Keratinocyte (primary cell): Measurements from ENCODE around the gene KRTAP4-3. TPM values are rescaled to one million over a fixed set of nuclear protein-coding genes. Genes with fewer than 3 reads are reported as not detected.
"Not testable (repeated sequence)": the region's sequence is repeated elsewhere in the genome, so short reads cannot be mapped to it uniquely, and the experiment has no call there.

Source experiments
- DNase-seq: peaks from one replicate; pipeline ENCODE4 v3.0.0-alpha.2; 2011; ENCODE audit warnings: low read depth, missing footprints, low spot score
- FAIRE-seq: peaks from 2 replicates; lab custom pipeline; 2011; peaks lifted over from hg19 to GRCh38; lab: Jason Lieb, UNC
- H2AFZ ChIP-seq: 2 replicates; pipeline ENCODE4 v1.6.0; 2012; ENCODE audit warnings: low read length, control low read depth, inconsistent platforms; ENCODE audit not compliant: control insufficient read depth
- H3K27ac ChIP-seq: 2 replicates; pipeline ENCODE4 v1.5.1; 2011; ENCODE audit warnings: low read length; ENCODE audit not compliant: control insufficient read depth, insufficient read depth
- H3K27me3 ChIP-seq: 3 replicates; pipeline ENCODE4 v1.6.0; 2011; ENCODE audit warnings: low read length; ENCODE audit not compliant: control insufficient read depth, insufficient read depth; ENCODE audit errors: extremely low read depth
- H3K36me3 ChIP-seq, 2 experiments: 2 replicates in 1 of 2; 3 replicates in 1 of 2; pipeline ENCODE4 v1.5.1; 2011; ENCODE audit warnings: low read length in 2 of 2, mild to moderate bottlenecking in 1 of 2; ENCODE audit not compliant: control insufficient read depth in 2 of 2, insufficient read depth in 2 of 2; ENCODE audit errors: extremely low read depth in 1 of 2
- H3K4me1 ChIP-seq: 3 replicates; pipeline ENCODE4 v1.5.1; 2011; ENCODE audit warnings: low read length; ENCODE audit not compliant: control insufficient read depth, insufficient read depth; ENCODE audit errors: extremely low read depth
- H3K4me2 ChIP-seq: 3 replicates; pipeline ENCODE4 v1.6.0; 2011; ENCODE audit warnings: low read depth, low read length; ENCODE audit not compliant: control insufficient read depth, insufficient read depth; ENCODE audit errors: extremely low read depth
- H3K4me3 ChIP-seq, 3 experiments: fragments of 200-600 bp in 1 of 3; sonication (generic) in 1 of 3; 2 replicates in 2 of 3; 3 replicates in 1 of 3; pipeline ENCODE4 v1.5.1; 2011 to 2016; ENCODE audit warnings: low read length in 3 of 3, mild to moderate bottlenecking in 3 of 3, control low read depth in 2 of 3, inconsistent platforms in 1 of 3, low read depth in 1 of 3, mixed read lengths in 1 of 3, mixed run types in 1 of 3, moderate library complexity in 1 of 3; ENCODE audit not compliant: control insufficient read depth in 2 of 3, insufficient read depth in 2 of 3; ENCODE audit errors: extremely low read depth in 1 of 3
- H3K79me2 ChIP-seq: 2 replicates; pipeline ENCODE4 v1.6.0; 2012; ENCODE audit warnings: low read length; ENCODE audit not compliant: control insufficient read depth, insufficient read depth
- H3K9ac ChIP-seq: 3 replicates; pipeline ENCODE4 v1.6.0; 2011; ENCODE audit warnings: low read length; ENCODE audit not compliant: control insufficient read depth, insufficient read depth; ENCODE audit errors: extremely low read depth
- H3K9me1 ChIP-seq: 3 replicates; pipeline ENCODE4 v1.6.0; 2011; ENCODE audit warnings: low read length; ENCODE audit not compliant: control insufficient read depth, insufficient read depth; ENCODE audit errors: extremely low read depth
- H3K9me3 ChIP-seq: 2 replicates; pipeline ENCODE4 v1.5.1; 2012; ENCODE audit warnings: low read depth, low read length; ENCODE audit not compliant: control insufficient read depth
- H4K20me1 ChIP-seq: 3 replicates; pipeline ENCODE4 v1.6.0; 2011; ENCODE audit warnings: low read length; ENCODE audit not compliant: control insufficient read depth, insufficient read depth; ENCODE audit errors: extremely low read depth
- EZH2 ChIP-seq: IDR thresholded peaks from one replicate; pipeline ENCODE4 v1.6.1; 2012; ENCODE audit warnings: inconsistent platforms, mild to moderate bottlenecking, low read length, moderate library complexity
- dilution Hi-C: fragments of 300-500 bp; cut with MboI; formaldehyde crosslinking; loops from one replicate; pipeline ENCODE4 v1.7.0; 2020; ENCODE audit warnings: low sequenced_read_pairs; ENCODE audit not compliant: extremely low pct_ligation_motif_present
- polyA plus RNA-seq, 5 experiments: library from polyadenylated mRNA; depleted of rRNA in 3 of 5; stranded (reverse) in 3 of 5; stranded (forward) in 1 of 5; unstranded in 1 of 5; fragments of >200 nt; gene quantifications; 1 replicate in 1 of 5; 2 replicates in 3 of 5; 3 replicates in 1 of 5; pipeline versions ENCODE4 v1.2.1 to v1.2.3, GENCODE V29; 2011 to 2012; ENCODE audit warnings: missing spikeins in 2 of 5, low read depth in 1 of 5, low replicate concordance in 1 of 5
- TF ChIP-seq, protein P1 (sequence below), 3 experiments: IDR thresholded peaks in 1 of 3; conservative IDR thresholded peaks in 1 of 3; optimal IDR thresholded peaks in 1 of 3; 2 replicates in 2 of 3; 3 replicates in 1 of 3; pipeline versions ENCODE3 to v1.5.1; 2011; ENCODE audit warnings: low read length in 3 of 3, mild to moderate bottlenecking in 3 of 3, moderate library complexity in 2 of 3, control low read depth in 1 of 3, inconsistent platforms in 1 of 3; ENCODE audit not compliant: insufficient read depth in 2 of 3; ENCODE audit errors: extremely low read depth in 1 of 3

The KRTAP4-3 gene
- polyA plus RNA-seq, 1 donor (not counting 4 experiments of a cell fraction or from before 2014, with no cell fraction given), result not detected

DNA sequence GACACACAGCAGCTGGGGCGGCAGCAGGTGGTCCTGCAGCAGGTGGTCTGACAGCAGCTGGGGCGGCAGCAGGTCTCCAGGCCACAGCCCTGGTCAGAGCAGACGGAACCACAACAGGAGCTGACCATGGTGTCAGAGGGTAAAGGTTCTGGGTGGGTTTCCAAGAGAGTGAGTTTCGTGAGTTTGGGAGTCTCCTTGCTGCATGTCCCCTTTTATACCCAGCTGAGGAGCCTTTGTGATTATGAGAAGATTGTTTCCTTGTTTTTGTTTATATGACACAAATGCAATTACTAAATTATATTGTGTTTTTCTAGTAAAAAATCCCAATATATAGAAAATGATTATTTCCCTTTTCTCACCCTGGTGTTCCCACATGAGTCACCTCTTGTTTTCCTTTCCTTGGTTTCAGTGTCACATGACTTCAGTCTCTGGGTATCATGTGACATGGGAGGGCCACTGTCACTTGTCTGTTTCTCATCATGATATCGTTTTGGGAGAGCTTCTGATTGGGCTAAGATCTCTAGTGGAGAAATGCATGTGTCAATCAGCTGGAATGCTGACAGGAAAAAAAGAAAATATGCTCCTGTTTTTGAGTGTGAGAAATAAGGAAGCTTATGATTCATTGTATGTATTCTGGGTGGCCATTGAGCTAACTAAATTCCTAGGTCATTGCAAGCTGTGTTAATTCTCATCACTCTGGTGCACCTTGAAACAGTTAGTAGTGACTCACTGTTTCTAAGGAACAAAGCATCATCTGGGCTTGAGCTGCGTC lies 27.5 kb downstream of the KRTAP4-3 start, which contains the start of gene KRTAP4-6:
TSS of gene KRTAP4-6 (minus strand) at position 185 of the 772 bp plus-strand sequence. CDS start at position 128, 57 bp downstream.
- no peaks in the 10 kb centered on the region for H3K9me1 ChIP-seq
- FAIRE-seq (peak; percentile 97), DNase-seq (peak; percentile 91)
- H3K4me2 ChIP-seq, result peak within 1 kb of the TSS; percentile 11
- no peaks in the 10 kb centered on the region for H4K20me1 ChIP-seq
- no peaks in the 10 kb centered on the region for H3K36me3 ChIP-seq
- H3K79me2 ChIP-seq, result no peaks in the 10 kb centered on the region
- peaks cover 8% of the 10 kb centered on the region for H3K9me3 ChIP-seq
- H3K4me1 ChIP-seq, result peaks cover 8% of the 10 kb centered on the region
- no peak within 1 kb of the TSS for H2AFZ ChIP-seq
- no peaks in the 10 kb centered on the region for H3K27me3 ChIP-seq
- TF ChIP-seq, protein P1, sequence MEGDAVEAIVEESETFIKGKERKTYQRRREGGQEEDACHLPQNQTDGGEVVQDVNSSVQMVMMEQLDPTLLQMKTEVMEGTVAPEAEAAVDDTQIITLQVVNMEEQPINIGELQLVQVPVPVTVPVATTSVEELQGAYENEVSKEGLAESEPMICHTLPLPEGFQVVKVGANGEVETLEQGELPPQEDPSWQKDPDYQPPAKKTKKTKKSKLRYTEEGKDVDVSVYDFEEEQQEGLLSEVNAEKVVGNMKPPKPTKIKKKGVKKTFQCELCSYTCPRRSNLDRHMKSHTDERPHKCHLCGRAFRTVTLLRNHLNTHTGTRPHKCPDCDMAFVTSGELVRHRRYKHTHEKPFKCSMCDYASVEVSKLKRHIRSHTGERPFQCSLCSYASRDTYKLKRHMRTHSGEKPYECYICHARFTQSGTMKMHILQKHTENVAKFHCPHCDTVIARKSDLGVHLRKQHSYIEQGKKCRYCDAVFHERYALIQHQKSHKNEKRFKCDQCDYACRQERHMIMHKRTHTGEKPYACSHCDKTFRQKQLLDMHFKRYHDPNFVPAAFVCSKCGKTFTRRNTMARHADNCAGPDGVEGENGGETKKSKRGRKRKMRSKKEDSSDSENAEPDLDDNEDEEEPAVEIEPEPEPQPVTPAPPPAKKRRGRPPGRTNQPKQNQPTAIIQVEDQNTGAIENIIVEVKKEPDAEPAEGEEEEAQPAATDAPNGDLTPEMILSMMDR (optimal IDR thresholded peaks at IDR 0.05 in 1 of 3, IDR thresholded peaks at IDR 0.05 in 1 of 3, conservative IDR thresholded peaks at IDR 0.05 in 1 of 3; ENCODE audit: extremely low read depth in 1 of 3, insufficient read depth in 2 of 3, low read length in 3 of 3), result no peak
- TF ChIP-seq EZH2, result no peak
- dilution Hi-C loops, result no loop called here
- no peak within 1 kb of the TSS for H3K4me3 ChIP-seq
- H3K9ac ChIP-seq, result no peak within 1 kb of the TSS
- H3K27ac ChIP-seq, result peak within 1 kb of the TSS; percentile 59

DNA sequence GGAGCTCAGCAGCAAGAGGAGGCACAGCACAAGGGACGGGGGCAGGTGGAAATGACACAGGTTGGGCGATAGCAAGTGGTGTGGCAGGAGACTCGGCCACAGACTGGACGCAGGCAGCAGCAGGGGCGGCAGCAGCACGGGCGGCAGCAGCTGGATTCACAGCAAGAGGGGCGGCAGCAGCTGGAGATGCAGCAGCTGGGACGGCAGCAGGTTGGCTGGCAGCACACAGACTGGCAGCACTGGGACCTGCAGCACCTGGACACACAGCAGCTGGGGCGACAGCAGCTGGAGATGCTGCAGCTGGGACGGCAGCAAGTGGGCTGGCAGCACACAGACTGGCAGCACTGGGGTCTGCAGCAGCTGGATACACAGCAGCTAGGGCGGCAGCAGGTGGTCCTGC lies 28.2 kb downstream of the KRTAP4-3 start:
- H4K20me1 ChIP-seq, dilution Hi-C loops, H3K4me1 ChIP-seq, H3K79me2 ChIP-seq, H3K27me3 ChIP-seq, H3K4me3 ChIP-seq, H2AFZ ChIP-seq, H3K4me2 ChIP-seq, FAIRE-seq, H3K36me3 ChIP-seq, DNase-seq, H3K9me3 ChIP-seq, H3K9me1 ChIP-seq, H3K9ac ChIP-seq: not testable (repeated sequence)
- H3K27ac ChIP-seq, result peak overlapping the region; percentile 59
